HG03565 (cell line): ENCODE data around the gene OVOL3.

Experiments used
- ATAC-seq: cut with Tn5 transposase; IDR thresholded peaks from one replicate; pipeline ENCODE4 v1.9.1; 2021; ENCODE audit warnings: mild to moderate bottlenecking, moderate library complexity; ENCODE audit not compliant: unreplicated experiment

Gene OVOL3

DNA sequence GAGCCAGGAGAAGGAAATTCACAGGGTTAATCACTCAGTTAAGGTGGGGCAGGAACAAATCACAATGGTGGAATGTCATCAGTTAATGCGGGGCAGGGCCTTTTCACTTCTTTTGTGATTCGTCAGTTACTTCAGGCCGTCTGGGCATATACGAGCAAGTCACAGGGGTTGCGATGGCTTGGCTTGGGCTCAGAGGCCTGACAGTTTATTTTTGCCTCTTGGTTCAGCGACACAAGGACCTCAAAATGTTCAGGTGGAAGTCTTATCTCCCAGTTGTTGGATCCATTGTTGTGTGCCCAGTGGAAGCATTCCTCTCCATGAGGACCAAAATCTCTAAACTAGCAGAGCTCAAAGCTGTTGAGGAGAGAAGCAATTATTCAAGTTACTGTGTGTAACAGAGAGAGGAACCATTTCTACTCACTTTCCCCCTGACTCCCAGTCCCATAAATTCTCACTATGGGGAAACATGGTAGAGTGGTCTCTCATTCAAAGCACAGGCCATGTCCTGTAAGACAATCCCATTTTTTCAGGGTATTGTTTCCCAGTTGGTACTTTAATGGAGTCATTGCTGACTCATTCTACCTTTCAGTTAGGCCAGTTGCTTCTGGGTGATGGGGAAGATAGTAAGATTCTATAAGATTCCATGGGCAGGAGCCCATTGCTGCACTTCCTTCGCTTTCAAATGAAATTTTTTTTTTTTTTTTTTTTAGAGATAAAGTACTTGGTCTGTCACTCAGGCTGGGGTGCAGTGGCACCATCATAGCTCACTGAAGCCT is 50.1 kb downstream of the OVOL3 start:
- ATAC-seq, result no peak
